ENCODE results near the gene ABR.
"Not testable (repeated sequence)": the region's sequence is repeated elsewhere in the genome, so short reads cannot be mapped to it uniquely, and the experiment has no call there.

ABR gene

GRCh38 chr17:1112875-1113274 lies 66.9 kb downstream of the ABR start:
- FAIRE-seq = no peak

- FAIRE-seq = no peak
Observed at GRCh38 chr17:1111599-1112443, 68.0 kb downstream of the ABR start.

- FAIRE-seq = no peak
Observed at GRCh38 chr17:1110862-1111598, 68.8 kb downstream of the ABR start.

- FAIRE-seq = no peak
Observed at GRCh38 chr17:1110541-1110861, 69.3 kb downstream of the ABR start.

GRCh38 chr17:1109606-1110540 lies 69.9 kb downstream of the ABR start:
- no peak for FAIRE-seq

GRCh38 chr17:1108765-1109605 lies 70.8 kb downstream of the ABR start:
- no peak for FAIRE-seq

GRCh38 chr17:1108478-1108764 lies 71.4 kb downstream of the ABR start:
- no peak for FAIRE-seq

- FAIRE-seq = no peak
Observed at GRCh38 chr17:1107777-1108477, 71.9 kb downstream of the ABR start.

- FAIRE-seq = no peak
Observed at GRCh38 chr17:1107083-1107776, 72.6 kb downstream of the ABR start.

GRCh38 chr17:1104222-1104621 lies 75.6 kb downstream of the ABR start:
- no peak for FAIRE-seq

GRCh38 chr17:1100382-1100781 lies 79.4 kb downstream of the ABR start:
- no peak for FAIRE-seq

DNA sequence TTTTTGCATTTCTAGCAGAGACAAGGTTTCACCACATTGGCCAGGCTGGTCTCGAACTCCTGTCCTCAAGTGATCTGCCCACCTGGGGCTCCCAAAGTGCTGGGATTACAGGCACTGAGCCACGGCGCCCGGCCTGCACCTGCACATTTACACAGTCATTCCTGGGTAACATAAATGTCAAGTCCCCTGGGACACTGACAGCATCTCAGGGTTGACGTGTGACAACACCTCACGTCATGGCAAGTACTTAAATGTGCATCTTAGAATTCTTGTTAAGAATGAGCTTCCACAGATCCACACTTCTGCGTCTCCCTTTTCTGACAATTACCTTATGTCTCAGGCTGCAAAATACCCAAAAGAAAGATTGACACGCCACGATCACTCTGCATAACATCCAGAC lies 80.5 kb downstream of the ABR start:
- FAIRE-seq = no peak

GRCh38 chr17:1097972-1098744 lies 81.6 kb downstream of the ABR start:
- not testable (repeated sequence) for FAIRE-seq

- no peak for FAIRE-seq
Observed at GRCh38 chr17:1096215-1096614, 83.6 kb downstream of the ABR start.

- no peak for FAIRE-seq
Observed at GRCh38 chr17:1095853-1096173, 84.0 kb downstream of the ABR start.

DNA sequence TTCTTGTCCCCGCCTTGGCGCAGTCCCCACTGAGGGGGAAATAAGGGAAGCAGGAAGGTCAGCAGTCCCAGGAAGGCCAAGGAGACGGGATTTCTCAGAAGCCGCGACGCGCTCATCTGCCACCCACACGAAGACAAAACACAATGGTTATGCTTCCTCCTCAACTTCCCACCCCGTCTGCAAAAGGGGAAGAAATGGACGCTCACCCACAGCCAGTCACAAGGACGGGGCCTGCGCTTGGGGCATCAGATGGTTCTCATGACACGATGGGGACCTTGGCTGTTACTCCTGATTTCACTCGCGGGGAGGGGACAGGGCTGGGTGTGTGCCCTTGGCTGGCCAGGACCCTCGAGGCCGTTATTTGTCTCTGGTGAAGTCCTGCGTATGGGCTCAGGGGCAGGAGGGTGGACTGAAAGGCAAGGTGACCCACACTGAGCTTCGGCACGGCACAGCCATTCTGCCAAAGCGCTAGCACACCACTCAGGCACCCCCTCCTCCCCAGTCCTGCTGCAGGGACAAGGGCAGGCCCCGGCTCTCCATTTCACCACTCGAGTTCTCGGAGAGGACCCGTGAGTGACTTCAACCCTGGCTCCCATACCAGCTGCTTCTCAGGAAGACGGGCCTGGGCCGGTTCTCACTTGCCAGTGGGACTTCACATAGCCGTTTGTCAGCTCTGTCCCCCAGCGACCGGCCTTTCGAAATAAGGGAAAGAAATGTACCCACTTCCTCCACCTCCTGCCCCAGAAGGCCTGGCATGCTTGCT lies 84.5 kb downstream of the ABR start:
- no peak for FAIRE-seq

DNA sequence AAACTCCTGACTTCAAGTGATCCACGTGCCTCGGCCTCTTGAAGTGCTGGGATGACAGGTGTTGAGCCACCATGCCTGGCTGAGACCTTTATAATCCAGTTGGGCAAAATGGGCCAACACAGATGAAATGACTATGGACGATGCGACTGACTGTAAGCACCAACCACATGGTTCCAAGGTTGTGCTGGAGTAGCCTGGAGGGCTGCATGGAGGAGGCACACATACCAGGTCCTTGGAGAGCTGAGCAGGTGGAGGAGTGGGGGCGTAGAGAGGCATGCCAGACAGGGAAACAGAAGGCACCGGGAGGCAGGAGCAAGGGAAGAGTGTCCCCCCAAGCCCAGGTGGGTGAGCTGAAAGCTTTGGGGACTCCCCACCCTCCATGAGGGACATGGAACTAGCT lies 85.2 kb downstream of the ABR start:
- no peak for FAIRE-seq

DNA sequence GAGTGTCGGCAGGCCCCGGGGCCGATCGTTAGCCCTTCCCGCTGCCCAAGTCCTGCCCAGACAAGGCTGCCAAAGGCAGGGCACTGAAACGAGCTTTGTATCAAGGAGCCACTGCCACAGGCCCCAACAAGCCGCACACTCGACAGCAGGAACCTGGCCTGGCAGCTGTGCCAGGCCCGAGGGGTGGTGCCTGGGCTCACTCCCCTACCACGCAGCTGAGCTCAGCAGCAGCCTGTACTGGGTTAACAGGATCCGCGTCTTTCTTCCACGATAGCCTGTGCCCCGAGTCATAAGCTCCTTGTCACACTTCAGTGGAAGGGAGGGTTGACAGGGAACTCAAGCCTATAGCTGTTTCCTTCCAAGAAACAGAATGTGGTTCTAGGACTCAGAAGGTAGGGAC lies 87.9 kb downstream of the ABR start:
- FAIRE-seq = no peak

GRCh38 chr17:1091190-1091534 lies 88.6 kb downstream of the ABR start:
- FAIRE-seq = no peak
